Cardiac muscle cell (in vitro differentiated cells and primary cell): ENCODE results near the gene MACROD1. TPM values are rescaled to one million over a fixed set of nuclear protein-coding genes. Genes with fewer than 3 reads are reported as not detected.
A peak's percentile ranks its signal among the peaks of the same experiment; 100 is the strongest.

Experiments used
- DNase-seq, 2 donors: peaks; one replicate each; pipeline versions ENCODE4 v3.0.0 to v3.0.0-alpha.2; 2010 to 2017; ENCODE audit warnings: low read depth in 1 of 2, low spot score in 1 of 2
- H3K27ac ChIP-seq: fragments of 200-600 bp; sonication (generic); 2 replicates; pipeline ENCODE4 v1.5.1; 2016
- H3K27me3 ChIP-seq: fragments of 200-600 bp; sonication (generic); 2 replicates; pipeline ENCODE4 v1.6.0; 2016; ENCODE audit warnings: control low read depth
- H3K36me3 ChIP-seq: fragments of 200-600 bp; sonication (generic); 2 replicates; pipeline ENCODE4 v1.5.1; 2016; ENCODE audit warnings: control low read depth
- H3K4me1 ChIP-seq: fragments of 200-600 bp; sonication (generic); 2 replicates; pipeline ENCODE4 v1.8.1; 2017; ENCODE audit warnings: low read depth, mild to moderate bottlenecking, mixed run types
- H3K4me3 ChIP-seq: fragments of 200-600 bp; sonication (generic); 2 replicates; pipeline ENCODE4 v1.5.1; 2016; ENCODE audit warnings: mild to moderate bottlenecking
- H3K9me3 ChIP-seq: fragments of 200-600 bp; sonication (generic); 2 replicates; pipeline ENCODE4 v1.5.1; 2017; ENCODE audit warnings: low read depth, mild to moderate bottlenecking, control low read depth
- polyA plus RNA-seq: library from polyadenylated mRNA; unstranded; fragments of >200 nt; fragmentation: Nextera tagmentation; extraction: Ambion mirVana; gene quantifications from 2 replicates; pipeline ENCODE4 v1.2.1, GENCODE V29; 2016
- total RNA-seq: library from RNA; depleted of rRNA; stranded (reverse); fragments of >200 nt; gene quantifications from 2 replicates; pipeline ENCODE4 v1.2.3, GENCODE V29; 2016
- TF ChIP-seq, protein P1 (sequence below): IDR thresholded peaks from 2 replicates; pipeline ENCODE4 v1.5.1; 2012; ENCODE audit warnings: low read depth, mild to moderate bottlenecking, low read length

Gene MACROD1
- total and polyA plus RNA-seq, 2 experiments from 2014 or later, result 134 to 156 TPM

DNA sequence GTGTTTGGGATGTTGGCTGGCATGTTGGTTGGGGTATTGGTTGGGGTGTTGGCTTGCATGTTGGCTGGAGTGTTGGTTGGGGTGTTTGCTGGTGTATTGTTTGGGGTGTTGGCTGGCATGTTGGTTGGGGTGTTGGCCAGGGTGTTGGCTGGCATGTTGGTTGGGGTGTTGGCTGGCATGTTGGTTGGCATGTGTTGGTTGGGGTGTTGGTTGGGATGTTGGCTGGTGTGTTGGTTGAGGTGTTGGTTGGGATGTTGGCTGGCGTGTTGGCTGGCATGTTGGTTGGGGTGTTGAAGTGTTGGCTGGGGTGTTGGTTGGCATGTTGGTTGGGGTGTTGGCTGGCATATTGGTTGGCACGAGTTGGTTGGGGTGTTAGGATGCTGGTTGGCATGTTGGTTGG lies 155.1 kb downstream of the MACROD1 start:
- H3K4me3 ChIP-seq, result no peak overlapping the region
- H3K36me3 ChIP-seq, result no peaks in the 10 kb centered on the region
- no peak for DNase-seq
- TF ChIP-seq, protein P1, sequence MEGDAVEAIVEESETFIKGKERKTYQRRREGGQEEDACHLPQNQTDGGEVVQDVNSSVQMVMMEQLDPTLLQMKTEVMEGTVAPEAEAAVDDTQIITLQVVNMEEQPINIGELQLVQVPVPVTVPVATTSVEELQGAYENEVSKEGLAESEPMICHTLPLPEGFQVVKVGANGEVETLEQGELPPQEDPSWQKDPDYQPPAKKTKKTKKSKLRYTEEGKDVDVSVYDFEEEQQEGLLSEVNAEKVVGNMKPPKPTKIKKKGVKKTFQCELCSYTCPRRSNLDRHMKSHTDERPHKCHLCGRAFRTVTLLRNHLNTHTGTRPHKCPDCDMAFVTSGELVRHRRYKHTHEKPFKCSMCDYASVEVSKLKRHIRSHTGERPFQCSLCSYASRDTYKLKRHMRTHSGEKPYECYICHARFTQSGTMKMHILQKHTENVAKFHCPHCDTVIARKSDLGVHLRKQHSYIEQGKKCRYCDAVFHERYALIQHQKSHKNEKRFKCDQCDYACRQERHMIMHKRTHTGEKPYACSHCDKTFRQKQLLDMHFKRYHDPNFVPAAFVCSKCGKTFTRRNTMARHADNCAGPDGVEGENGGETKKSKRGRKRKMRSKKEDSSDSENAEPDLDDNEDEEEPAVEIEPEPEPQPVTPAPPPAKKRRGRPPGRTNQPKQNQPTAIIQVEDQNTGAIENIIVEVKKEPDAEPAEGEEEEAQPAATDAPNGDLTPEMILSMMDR, result no peak
- peaks cover 10% of the 10 kb centered on the region for H3K27me3 ChIP-seq
- no peaks in the 10 kb centered on the region for H3K9me3 ChIP-seq
- no peak overlapping the region for H3K27ac ChIP-seq
- peaks cover 4% of the 10 kb centered on the region for H3K4me1 ChIP-seq

- Histone ChIP-seq H3K27ac (no peak overlapping the region), H3K9me3 (no peaks in the 10 kb centered on the region), H3K36me3 (no peaks in the 10 kb centered on the region), H3K4me3 (no peak overlapping the region), H3K27me3 (peaks cover 17% of the 10 kb centered on the region), H3K4me1 (peaks cover 4% of the 10 kb centered on the region)
- no peak for DNase-seq
- TF ChIP-seq, protein P1, result no peak
Measured at GRCh38 chr11:64009710-64010109, 156.2 kb downstream of the MACROD1 start.

DNA sequence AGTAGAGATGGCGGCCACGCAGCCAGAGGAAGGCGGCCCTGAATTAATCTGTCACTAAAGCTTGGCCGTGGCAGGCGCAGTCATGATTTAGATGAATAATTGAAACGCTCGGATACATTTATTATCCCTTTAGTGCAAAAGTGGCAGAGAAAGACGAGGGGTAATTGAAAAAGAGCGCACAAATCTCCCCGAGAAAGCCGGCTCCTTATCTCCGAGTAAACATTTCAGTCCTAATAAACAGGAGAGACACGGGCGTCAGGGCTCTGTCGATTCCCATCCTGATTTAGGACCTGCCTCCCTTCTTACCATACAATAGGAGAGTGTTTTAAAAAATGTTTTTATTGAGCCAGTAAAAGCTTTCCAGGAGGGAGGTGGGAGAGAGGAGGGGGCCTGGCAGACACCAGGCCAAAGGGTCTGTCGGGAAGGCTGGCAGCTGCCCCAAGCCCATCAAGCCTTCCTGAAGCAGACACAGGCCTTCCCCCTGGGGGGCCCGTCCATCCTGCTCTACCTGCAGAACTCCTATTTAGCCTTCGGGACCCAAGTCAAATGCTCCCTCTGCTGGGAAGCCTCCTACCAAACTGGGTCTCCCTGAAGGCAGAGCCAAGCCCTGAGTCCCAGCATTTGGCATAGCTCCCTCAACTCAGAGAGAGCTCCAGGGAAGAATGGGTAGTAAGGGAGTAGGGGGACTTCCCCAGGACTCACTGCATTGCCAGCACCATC lies 156.8 kb downstream of the MACROD1 start:
- Histone ChIP-seq H3K36me3 (no peaks in the 10 kb centered on the region), H3K27ac (no peak overlapping the region), H3K9me3 (no peaks in the 10 kb centered on the region), H3K4me1 (peaks cover 4% of the 10 kb centered on the region), H3K4me3 (no peak overlapping the region), H3K27me3 (peaks cover 17% of the 10 kb centered on the region)
- no peak for DNase-seq
- TF ChIP-seq, protein P1, result no peak

DNA sequence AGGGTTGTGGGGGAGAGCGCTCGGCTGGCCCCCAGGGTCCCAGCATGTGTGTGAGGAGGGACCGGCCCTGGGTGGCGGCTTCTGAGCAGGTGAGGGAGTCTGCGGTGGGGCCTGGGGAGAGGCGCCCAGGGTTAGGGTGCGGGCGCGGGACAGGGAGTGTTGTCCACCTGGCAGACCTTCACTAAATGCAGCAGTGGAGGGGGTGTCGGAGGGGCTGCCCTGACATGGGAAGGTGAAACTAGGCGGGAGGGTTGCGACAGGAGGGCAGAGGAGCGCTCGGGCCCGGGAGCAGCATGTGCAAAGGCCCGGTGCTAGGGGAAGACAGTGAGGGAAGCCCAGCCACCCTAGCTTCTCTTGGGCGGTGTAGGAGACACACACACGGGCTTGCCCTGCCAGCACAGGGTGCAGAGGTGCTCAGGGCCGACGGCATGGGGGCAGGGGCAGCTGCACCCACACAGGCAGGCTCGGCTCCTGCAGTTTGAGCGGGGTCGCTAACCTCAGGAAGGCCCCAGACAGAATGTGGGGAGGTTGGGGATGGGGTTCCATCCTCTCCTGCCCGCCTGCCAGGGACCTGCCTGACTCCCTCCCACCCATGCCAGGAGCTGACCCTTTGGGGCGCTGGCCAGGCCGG lies 157.5 kb downstream of the MACROD1 start:
- Histone ChIP-seq H3K27me3 (peaks cover 17% of the 10 kb centered on the region), H3K4me1 (peaks cover 4% of the 10 kb centered on the region), H3K36me3 (no peaks in the 10 kb centered on the region), H3K27ac (peak overlapping the region; percentile 63), H3K4me3 (no peak overlapping the region), H3K9me3 (no peaks in the 10 kb centered on the region)
- TF ChIP-seq, protein P1, result no peak
- DNase-seq, result no peak

GRCh38 chr11:64007629-64008282 lies 158.2 kb downstream of the MACROD1 start:
- peak; percentile 63 to 90 for DNase-seq
- no peak overlapping the region for H3K4me3 ChIP-seq
- H3K27ac ChIP-seq, result peak overlapping the region; percentile 63
- TF ChIP-seq, protein P1, result peak; percentile 34
- no peaks in the 10 kb centered on the region for H3K36me3 ChIP-seq
- H3K9me3 ChIP-seq, result no peaks in the 10 kb centered on the region
- H3K27me3 ChIP-seq, result peaks cover 17% of the 10 kb centered on the region
- H3K4me1 ChIP-seq, result peaks cover 4% of the 10 kb centered on the region
